ENCODE measurements around the gene MOB3B. TPM values are rescaled to one million over a fixed set of nuclear protein-coding genes. Genes with fewer than 3 reads are reported as not detected.

The MOB3B gene
- total RNA-seq, 1 donor from 2014 or later, result 10.0 TPM

- Mint-ChIP-seq H3K4me1 (peaks cover 67% of the 10 kb centered on the region), H3K27ac (no peak overlapping the region), H3K27me3 (no peaks in the 10 kb centered on the region), H3K9me3 (no peaks in the 10 kb centered on the region), H3K36me3 (ENCODE audit: low read depth) (no peaks in the 10 kb centered on the region), H3K4me3 (no peak overlapping the region)
- POLR2A ChIA-PET, result interaction anchor here (0.5 kb wide), 1 partner anchor 170 kb away, joined by 4 read pairs; no protein-coding TSS in a partner anchor
- ATAC-seq (ENCODE audit: low read depth) (no peak), DNase-seq (no peak)
- CTCF ChIA-PET, result no interaction called here
- intact Hi-C loops (cut with micrococcal nuclease), result loop anchor here (5.0 kb wide), 1 partner anchor 57 kb away; no protein-coding TSS in a partner anchor
- TF ChIP-seq, protein P1, sequence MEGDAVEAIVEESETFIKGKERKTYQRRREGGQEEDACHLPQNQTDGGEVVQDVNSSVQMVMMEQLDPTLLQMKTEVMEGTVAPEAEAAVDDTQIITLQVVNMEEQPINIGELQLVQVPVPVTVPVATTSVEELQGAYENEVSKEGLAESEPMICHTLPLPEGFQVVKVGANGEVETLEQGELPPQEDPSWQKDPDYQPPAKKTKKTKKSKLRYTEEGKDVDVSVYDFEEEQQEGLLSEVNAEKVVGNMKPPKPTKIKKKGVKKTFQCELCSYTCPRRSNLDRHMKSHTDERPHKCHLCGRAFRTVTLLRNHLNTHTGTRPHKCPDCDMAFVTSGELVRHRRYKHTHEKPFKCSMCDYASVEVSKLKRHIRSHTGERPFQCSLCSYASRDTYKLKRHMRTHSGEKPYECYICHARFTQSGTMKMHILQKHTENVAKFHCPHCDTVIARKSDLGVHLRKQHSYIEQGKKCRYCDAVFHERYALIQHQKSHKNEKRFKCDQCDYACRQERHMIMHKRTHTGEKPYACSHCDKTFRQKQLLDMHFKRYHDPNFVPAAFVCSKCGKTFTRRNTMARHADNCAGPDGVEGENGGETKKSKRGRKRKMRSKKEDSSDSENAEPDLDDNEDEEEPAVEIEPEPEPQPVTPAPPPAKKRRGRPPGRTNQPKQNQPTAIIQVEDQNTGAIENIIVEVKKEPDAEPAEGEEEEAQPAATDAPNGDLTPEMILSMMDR (IDR thresholded peaks at IDR 0.05), result no peak
Measured at GRCh38 chr9:27429917-27430316, 99.7 kb downstream of the MOB3B start.

DNA sequence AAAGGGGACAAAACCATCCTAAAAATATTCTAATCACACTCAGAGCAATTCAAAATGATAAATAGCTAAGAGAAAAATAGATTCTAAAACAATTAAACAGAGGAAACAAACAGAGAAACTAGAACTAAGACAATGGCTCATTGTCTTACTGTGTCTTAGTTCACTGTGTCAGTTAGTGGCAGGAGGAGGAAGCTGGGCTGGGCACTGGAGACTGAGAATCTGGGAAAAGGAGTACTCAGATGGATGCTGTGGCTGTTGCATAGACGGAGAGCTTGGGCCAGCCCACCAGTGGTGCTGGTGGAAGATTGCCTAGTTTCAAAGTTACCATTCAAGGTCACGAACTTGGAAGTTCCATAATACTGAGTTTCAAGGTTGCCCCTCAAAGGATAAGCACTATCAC is 100.2 kb downstream of the MOB3B start:
- Mint-ChIP-seq H3K9me3 (no peaks in the 10 kb centered on the region), H3K36me3 (ENCODE audit: low read depth) (no peaks in the 10 kb centered on the region), H3K4me1 (peaks cover 64% of the 10 kb centered on the region), H3K27ac (no peak overlapping the region), H3K4me3 (no peak overlapping the region), H3K27me3 (no peaks in the 10 kb centered on the region)
- DNase-seq (no peak), ATAC-seq (ENCODE audit: low read depth) (no peak)
- POLR2A ChIA-PET, result no interaction called here
- TF ChIP-seq, protein P1 (IDR thresholded peaks at IDR 0.05), result no peak
- CTCF ChIA-PET, result interaction anchor here (0.6 kb wide), 1 partner anchor 29 kb away, joined by 3 read pairs; no protein-coding TSS in a partner anchor
- intact Hi-C loops (cut with micrococcal nuclease), result loop anchor here (5.0 kb wide), 1 partner anchor 58 kb away; no protein-coding TSS in a partner anchor

DNA sequence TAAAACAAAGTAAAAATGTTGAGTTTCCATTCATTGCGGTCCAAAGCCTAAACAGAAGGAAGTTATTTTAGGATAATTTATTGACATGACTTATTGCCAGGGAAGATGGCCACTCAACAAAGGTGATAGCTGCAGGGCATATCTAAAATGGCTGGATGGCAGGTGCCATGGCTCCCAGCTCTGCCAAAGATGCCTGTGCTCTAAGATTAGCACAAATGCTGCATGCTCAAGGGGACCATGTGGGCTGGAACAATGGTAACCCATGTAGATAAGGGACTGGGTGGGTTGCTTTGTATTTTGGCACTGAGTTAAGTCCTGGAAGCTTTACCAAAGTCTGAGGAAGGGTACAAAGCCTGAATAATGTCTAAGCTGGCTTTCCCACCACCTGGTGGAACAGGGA is 101.1 kb downstream of the MOB3B start:
- H3K27ac Mint-ChIP-seq, result no peak overlapping the region
- ATAC-seq (ENCODE audit: low read depth), result no peak

GRCh38 chr9:27427272-27427643 is 102.4 kb downstream of the MOB3B start:
- TF ChIP-seq, protein P1 (IDR thresholded peaks at IDR 0.05), result no peak
- intact Hi-C loops (cut with micrococcal nuclease), result loop anchor here (2.0 to 5.0 kb wide), 2 partner anchors 14 to 60 kb away; no protein-coding TSS in a partner anchor
- Mint-ChIP-seq H3K4me3 (no peak overlapping the region), H3K27ac (no peak overlapping the region), H3K9me3 (no peaks in the 10 kb centered on the region), H3K4me1 (peaks cover 68% of the 10 kb centered on the region), H3K27me3 (no peaks in the 10 kb centered on the region), H3K36me3 (ENCODE audit: low read depth) (no peaks in the 10 kb centered on the region)
- CTCF ChIA-PET, result interaction anchor here (1.2 kb wide), 1 partner anchor 103 kb away, joined by 3 read pairs; the partner anchor contains the start of gene MOB3B
- POLR2A ChIA-PET, result no interaction called here
- ATAC-seq (ENCODE audit: low read depth), result no peak
- no peak for DNase-seq

More for the DNA sequence above, 101.1 kb downstream of the MOB3B start:
- no peaks in the 10 kb centered on the region for H3K36me3 Mint-ChIP-seq (ENCODE audit: low read depth)
- intact Hi-C loops (cut with micrococcal nuclease), result loop anchor here (5.0 kb wide), 1 partner anchor 59 kb away; no protein-coding TSS in a partner anchor
- DNase-seq, result no peak
- ChIA-PET POLR2A (no interaction called here), CTCF (interaction anchor here (0.6 kb wide), 1 partner anchor 28 kb away, joined by 3 read pairs; no protein-coding TSS in a partner anchor)
- no peaks in the 10 kb centered on the region for H3K9me3 Mint-ChIP-seq
- no peak overlapping the region for H3K4me3 Mint-ChIP-seq
- H3K4me1 Mint-ChIP-seq, result peaks cover 67% of the 10 kb centered on the region
- no peaks in the 10 kb centered on the region for H3K27me3 Mint-ChIP-seq
- TF ChIP-seq, protein P1 (IDR thresholded peaks at IDR 0.05), result no peak

DNA sequence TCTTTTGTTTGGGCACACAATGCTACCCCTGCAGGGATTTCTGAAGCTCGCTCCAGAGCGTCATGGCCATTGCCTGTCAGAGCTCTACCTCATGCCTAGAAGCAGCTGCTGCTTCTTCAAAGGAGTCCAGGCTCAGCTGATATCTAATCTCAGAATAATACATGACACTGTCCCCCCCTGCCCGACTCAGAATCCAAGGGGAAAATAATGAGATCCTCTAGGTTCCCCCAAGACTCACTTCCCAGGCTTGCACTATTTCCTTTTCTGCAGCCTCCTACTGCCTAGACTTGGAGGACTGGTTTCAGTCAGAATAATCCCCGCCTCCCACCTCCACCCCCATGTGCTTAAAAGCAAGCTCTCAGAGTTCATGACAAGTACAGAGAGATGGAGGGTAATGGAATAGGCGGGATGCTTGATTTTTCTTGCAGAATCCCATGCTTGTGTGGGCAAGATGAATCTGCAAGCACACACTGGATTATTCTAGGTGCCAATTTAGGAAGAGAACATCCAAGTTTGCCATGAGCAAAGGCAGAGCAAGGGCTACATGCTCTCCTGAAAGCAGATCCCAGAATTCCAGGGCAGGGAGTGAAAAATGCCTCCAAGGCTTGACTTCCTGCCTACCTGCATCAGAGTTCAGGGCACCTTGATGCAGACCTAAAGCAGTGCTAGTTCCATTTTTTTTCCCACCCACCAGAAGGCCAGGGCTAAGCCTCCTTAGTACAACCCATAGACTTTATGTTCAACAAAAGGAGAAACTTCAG is 102.9 kb downstream of the MOB3B start:
- Mint-ChIP-seq H3K4me3 (no peak overlapping the region), H3K27ac (no peak overlapping the region), H3K9me3 (no peaks in the 10 kb centered on the region), H3K36me3 (ENCODE audit: low read depth) (no peaks in the 10 kb centered on the region), H3K27me3 (no peaks in the 10 kb centered on the region), H3K4me1 (peaks cover 68% of the 10 kb centered on the region)
- ATAC-seq (ENCODE audit: low read depth) (no peak), DNase-seq (no peak)
- POLR2A ChIA-PET, result no interaction called here
- CTCF ChIA-PET, result interaction anchor here (1.2 kb wide), 1 partner anchor 103 kb away, joined by 3 read pairs; the partner anchor contains the start of gene MOB3B
- intact Hi-C loops (cut with micrococcal nuclease), result loop anchor here (2.0 to 5.0 kb wide), 2 partner anchors 14 to 61 kb away; no protein-coding TSS in a partner anchor
- TF ChIP-seq, protein P1 (IDR thresholded peaks at IDR 0.05), result no peak

Measured in activated B cell treated with CpG ODN at 0.5 μM for 24 hours (primary cell).